HFF-Myc (cell line): ENCODE results near the gene CPXM2.

Experiments used
- DNase-seq: peaks from one replicate; pipeline ENCODE4 v3.0.0-alpha.2; 2011; ENCODE audit warnings: low read depth; ENCODE audit errors: extremely low read depth
- H3K4me3 ChIP-seq: replicated peaks from 2 replicates; pipeline ENCODE4 v1.5.1; 2011; ENCODE audit warnings: low read depth, mild to moderate bottlenecking, control low read depth, low read length
- CTCF ChIP-seq: IDR thresholded peaks from 2 replicates; pipeline ENCODE4 v1.5.1; 2012; ENCODE audit warnings: mild to moderate bottlenecking, low read depth, low read length, control low read depth; ENCODE audit errors: missing control alignments

Gene CPXM2

GRCh38 chr10:123766012-123766411 is 125.6 kb downstream of the CPXM2 start:
- DNase-seq = no peak
- no peak for TF ChIP-seq CTCF
- H3K4me3 ChIP-seq = no peak overlapping the region

GRCh38 chr10:123761666-123762230 is 129.9 kb downstream of the CPXM2 start:
- no peak overlapping the region for H3K4me3 ChIP-seq
- DNase-seq = no peak
- TF ChIP-seq CTCF = no peak

- no peak for TF ChIP-seq CTCF
- DNase-seq = no peak
- H3K4me3 ChIP-seq = no peak overlapping the region
Measured at GRCh38 chr10:123761038-123761428, 130.6 kb downstream of the CPXM2 start.

GRCh38 chr10:123760356-123761037 is 131.1 kb downstream of the CPXM2 start:
- TF ChIP-seq CTCF = no peak
- H3K4me3 ChIP-seq = no peak overlapping the region
- DNase-seq = no peak

GRCh38 chr10:123759501-123760031 is 132.0 kb downstream of the CPXM2 start:
- no peak for DNase-seq
- TF ChIP-seq CTCF = no peak
- H3K4me3 ChIP-seq = no peak overlapping the region

- no peak for TF ChIP-seq CTCF
- H3K4me3 ChIP-seq = no peak overlapping the region
- DNase-seq = no peak
Measured at GRCh38 chr10:123759041-123759440, 132.6 kb downstream of the CPXM2 start.
